ENCODE data around the gene SLCO3A1. TPM values are rescaled to one million over a fixed set of nuclear protein-coding genes. Genes with fewer than 3 reads are reported as not detected.
A peak's percentile ranks its signal among the peaks of the same experiment; 100 is the strongest.

The SLCO3A1 gene
- total RNA-seq, 4 donors from 2014 or later, result 10.9 to 18.1 (median 14.2) TPM

DNA sequence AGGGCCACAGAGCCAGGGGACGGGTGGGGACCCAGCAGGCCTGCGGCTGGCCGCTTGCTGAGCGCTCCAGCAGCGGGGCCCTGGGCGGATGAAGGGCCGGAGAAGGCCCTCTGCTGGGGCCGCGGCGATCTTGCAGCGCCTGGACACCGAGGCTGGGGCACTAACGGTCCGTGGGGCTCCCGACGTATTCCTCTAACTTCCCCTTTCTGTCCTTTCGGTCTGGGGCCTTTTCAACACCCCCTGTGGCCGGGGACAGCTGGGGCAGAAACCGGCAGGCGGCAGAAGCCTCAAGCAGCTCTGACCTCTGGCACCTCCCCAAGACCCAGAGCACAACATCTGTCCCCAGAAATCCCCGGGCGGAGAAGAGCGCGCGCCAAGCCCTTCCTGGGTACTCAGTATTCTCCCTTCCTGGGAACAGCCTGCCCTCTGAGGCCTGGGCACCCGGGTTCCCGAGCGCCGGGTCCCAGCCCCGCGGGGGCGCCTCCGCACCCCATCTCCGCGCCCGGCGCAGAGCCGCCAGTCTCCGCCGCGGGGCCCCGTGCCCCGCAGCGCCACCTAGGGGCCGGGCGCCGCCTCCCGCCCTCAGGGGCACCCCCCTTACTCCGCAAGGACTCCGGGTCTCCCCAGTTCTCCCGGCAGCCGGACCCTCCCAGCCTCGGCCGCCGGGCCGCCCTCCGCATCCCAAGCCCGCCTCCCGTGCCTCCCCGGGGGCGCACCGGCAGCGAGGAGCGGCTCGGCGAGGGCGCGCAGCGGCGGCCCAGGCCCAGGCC, 582 bp upstream of the SLCO3A1 start:
- Histone ChIP-seq H3K36me3 (no peaks in the 10 kb centered on the region), H3K27me3 (no peaks in the 10 kb centered on the region), H3K27ac (peak overlapping the region; percentile 95 to 98 (median 96)), H3K4me3 (peak overlapping the region; percentile 75 to 80 (median 76)), H3K4me1 (peaks cover 34 to 65% (median 36%) of the 10 kb centered on the region in 3 donors), H3K9me3 (no peaks in the 10 kb centered on the region)
- intact Hi-C loops (cut with DNase I), result loop anchor here (5.0 to 10.0 kb wide), 2 partner anchors 148 to 224 kb away; no protein-coding TSS in a partner anchor
- TF ChIP-seq, protein P1, sequence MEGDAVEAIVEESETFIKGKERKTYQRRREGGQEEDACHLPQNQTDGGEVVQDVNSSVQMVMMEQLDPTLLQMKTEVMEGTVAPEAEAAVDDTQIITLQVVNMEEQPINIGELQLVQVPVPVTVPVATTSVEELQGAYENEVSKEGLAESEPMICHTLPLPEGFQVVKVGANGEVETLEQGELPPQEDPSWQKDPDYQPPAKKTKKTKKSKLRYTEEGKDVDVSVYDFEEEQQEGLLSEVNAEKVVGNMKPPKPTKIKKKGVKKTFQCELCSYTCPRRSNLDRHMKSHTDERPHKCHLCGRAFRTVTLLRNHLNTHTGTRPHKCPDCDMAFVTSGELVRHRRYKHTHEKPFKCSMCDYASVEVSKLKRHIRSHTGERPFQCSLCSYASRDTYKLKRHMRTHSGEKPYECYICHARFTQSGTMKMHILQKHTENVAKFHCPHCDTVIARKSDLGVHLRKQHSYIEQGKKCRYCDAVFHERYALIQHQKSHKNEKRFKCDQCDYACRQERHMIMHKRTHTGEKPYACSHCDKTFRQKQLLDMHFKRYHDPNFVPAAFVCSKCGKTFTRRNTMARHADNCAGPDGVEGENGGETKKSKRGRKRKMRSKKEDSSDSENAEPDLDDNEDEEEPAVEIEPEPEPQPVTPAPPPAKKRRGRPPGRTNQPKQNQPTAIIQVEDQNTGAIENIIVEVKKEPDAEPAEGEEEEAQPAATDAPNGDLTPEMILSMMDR (IDR thresholded peaks at IDR 0.05), result peak; percentile 39 to 95 (median 86)
- no peak for TF ChIP-seq POLR2A (IDR thresholded peaks at IDR 0.05)
- peak; percentile 27 for DNase-seq
- 0 to 1% methylated on average over 3 to 13 of the region's 70 CpGs for WGBS, 2 donors

GRCh38 chr15:91853948-91854638, 585 bp downstream of the SLCO3A1 start:
- Histone ChIP-seq H3K36me3 (peaks cover 0 to 6% (median 0%) of the 10 kb centered on the region in 3 donors), H3K27ac (peak overlapping the region; percentile 95 to 98 (median 96)), H3K4me1 (peaks cover 34 to 66% (median 36%) of the 10 kb centered on the region in 3 donors), H3K4me3 (peak overlapping the region; percentile 75 to 80 (median 76)), H3K9me3 (no peaks in the 10 kb centered on the region), H3K27me3 (no peaks in the 10 kb centered on the region)
- DNase-seq, result no peak
- 0 to 7% methylated on average over 9 to 10 of the region's 60 CpGs for WGBS, 2 donors
- intact Hi-C loops (cut with DNase I), result loop anchor here (5.0 to 10.0 kb wide), 2 partner anchors 149 to 223 kb away; no protein-coding TSS in a partner anchor
- TF ChIP-seq, protein P1 (IDR thresholded peaks at IDR 0.05), result peak in 3 of 6 experiments; percentile 6 to 46 (median 17)
- no peak for TF ChIP-seq POLR2A (IDR thresholded peaks at IDR 0.05)

- no peak for DNase-seq
Measured at GRCh38 chr15:91854639-91854990, 1.1 kb downstream of the SLCO3A1 start.

DNA sequence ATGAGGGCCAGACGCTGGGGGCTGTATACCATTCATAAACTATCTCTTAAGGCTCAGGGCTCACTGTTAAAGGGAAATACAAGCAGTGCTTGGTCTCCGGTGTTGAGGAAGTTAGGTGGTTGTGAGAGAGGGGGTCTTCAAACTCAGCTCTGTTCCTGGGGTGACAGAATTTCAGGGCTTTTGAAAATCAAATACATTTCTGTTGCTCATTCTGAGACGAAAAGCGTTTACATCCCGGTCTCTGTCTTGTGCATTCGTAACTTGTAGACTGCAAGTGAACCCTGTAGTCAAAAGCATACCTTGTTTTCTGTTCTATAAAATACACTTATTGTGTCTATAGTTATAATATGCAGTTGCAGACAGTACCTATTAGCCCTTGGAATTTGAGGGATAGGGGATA, 1.7 kb downstream of the SLCO3A1 start:
- WGBS, 2 donors, result 25 to 32% methylated on average over 6 of the region's 6 CpGs
- Histone ChIP-seq H3K9me3 (no peaks in the 10 kb centered on the region), H3K4me1 (peaks cover 34 to 66% (median 36%) of the 10 kb centered on the region in 3 donors), H3K27me3 (no peaks in the 10 kb centered on the region), H3K36me3 (peaks cover 0 to 11% (median 0%) of the 10 kb centered on the region in 3 donors), H3K4me3 (peak overlapping the region; percentile 75 to 80 (median 76)), H3K27ac (peak overlapping the region; percentile 95 to 98 (median 96))
- intact Hi-C loops (cut with DNase I), result loop anchor here (5.0 to 10.0 kb wide), 2 partner anchors 97 to 150 kb away; no protein-coding TSS in a partner anchor
- TF ChIP-seq, protein P1 (IDR thresholded peaks at IDR 0.05), result no peak
- no peak for TF ChIP-seq POLR2A (IDR thresholded peaks at IDR 0.05)
- no peak for DNase-seq

More at GRCh38 chr15:91854639-91854990, 1.1 kb downstream of the SLCO3A1 start:
- peaks cover 34 to 66% (median 36%) of the 10 kb centered on the region in 3 donors for H3K4me1 ChIP-seq
- peak overlapping the region; percentile 75 to 80 (median 76) for H3K4me3 ChIP-seq
- intact Hi-C loops (cut with DNase I), result loop anchor here (5.0 to 10.0 kb wide), 2 partner anchors 150 to 223 kb away; no protein-coding TSS in a partner anchor
- no peaks in the 10 kb centered on the region for H3K27me3 ChIP-seq
- H3K27ac ChIP-seq, result peak overlapping the region; percentile 95 to 98 (median 96)
- WGBS, 2 donors, result 10 to 22% methylated on average over 11 to 12 of the region's 12 CpGs
- no peaks in the 10 kb centered on the region for H3K9me3 ChIP-seq
- no peak for TF ChIP-seq POLR2A (IDR thresholded peaks at IDR 0.05)
- TF ChIP-seq, protein P1 (IDR thresholded peaks at IDR 0.05), result no peak
- peaks cover 0 to 11% (median 0%) of the 10 kb centered on the region in 3 donors for H3K36me3 ChIP-seq
